GM12891 (cell line): ENCODE results near the gene STYXL1.

ENCODE experiments used
- PAX5 ChIP-seq: IDR thresholded peaks from 2 replicates; pipeline ENCODE4 v1.6.1; 2011; ENCODE audit warnings: low read length, moderate library complexity, mild to moderate bottlenecking; ENCODE audit not compliant: insufficient read depth, severe bottlenecking
- POLR2A ChIP-seq: IDR thresholded peaks from 2 replicates; pipeline ENCODE4 v1.6.1; 2011; ENCODE audit warnings: low read depth, low read length, control low read depth
- POU2F2 ChIP-seq: IDR thresholded peaks from 2 replicates; pipeline ENCODE4 v1.6.1; 2011; ENCODE audit warnings: low read depth, mild to moderate bottlenecking, control low read depth, low read length, moderate library complexity

DNA sequence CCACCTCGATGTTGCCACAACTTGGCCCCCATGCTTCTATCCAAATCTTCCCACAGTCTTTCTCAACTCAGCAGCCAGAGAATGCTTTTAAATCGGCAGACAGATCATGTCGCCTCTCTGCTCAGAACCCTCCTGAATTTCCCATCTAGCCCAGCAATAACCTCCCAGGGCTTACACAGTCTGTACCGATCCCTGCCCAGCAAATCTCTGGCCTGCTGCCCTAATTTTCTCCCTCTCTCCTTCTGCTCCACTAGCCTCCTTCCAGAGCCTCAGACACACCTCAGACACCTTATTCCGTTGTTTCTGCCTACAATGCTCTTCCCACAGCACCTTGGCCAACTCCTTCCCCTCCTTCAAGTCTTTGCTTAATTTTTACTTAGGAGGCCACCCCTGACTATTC, 32.4 kb upstream of the STYXL1 start:
- no peak for TF ChIP-seq PAX5
- no peak for TF ChIP-seq POLR2A
- no peak for TF ChIP-seq POU2F2
